ENCODE data around the gene DMBT1. TPM values are rescaled to one million over a fixed set of nuclear protein-coding genes. Genes with fewer than 3 reads are reported as not detected.

DMBT1 gene
- total RNA-seq, 1 experiment from 2014 or later = 0.62 TPM

- Histone ChIP-seq H3K4me1 (ENCODE audit: insufficient read depth, low read length) (no peaks in the 10 kb centered on the region), H3K4me3 (ENCODE audit: low read length) (no peak overlapping the region), H3K9me2 (replicated peaks; ENCODE audit: low read length) (no peaks in the 10 kb centered on the region), H3K36me3 (ENCODE audit: low read depth, low read length) (no peaks in the 10 kb centered on the region), H3K27me3 (ENCODE audit: low read length) (peaks cover 52% of the 10 kb centered on the region), H3K9me3 (ENCODE audit: low read length) (no peaks in the 10 kb centered on the region), H3K27ac (ENCODE audit: low read length) (no peak overlapping the region), H2AFZ (ENCODE audit: low read length) (no peak overlapping the region), H3K9ac (ENCODE audit: low read length) (no peak overlapping the region), H4K20me1 (ENCODE audit: low read length) (no peaks in the 10 kb centered on the region), H3F3A (ENCODE audit: low read length, unreplicated experiment) (no peaks in the 10 kb centered on the region), H3K4me2 (ENCODE audit: low read length) (no peak overlapping the region), H3K79me2 (ENCODE audit: low read length) (no peaks in the 10 kb centered on the region)
- DNase-seq = no peak
- ATAC-seq = no peak
- CTCF ChIA-PET = no interaction called here
- no peak for TF ChIP-seq CTCF (conservative IDR thresholded peaks at IDR 0.05; ENCODE audit: low read depth, low read length)
- no peak for TF ChIP-seq EZH2 (IDR thresholded peaks at IDR 0.05; ENCODE audit: low read length, unreplicated experiment)
- no peak for TF ChIP-seq EZH2phosphoT487 (IDR thresholded peaks at IDR 0.05; ENCODE audit: borderline replicate concordance, low read length)
- intact Hi-C loops (cut with micrococcal nuclease) = no loop called here
- no TSS peak for BruUV-seq (replicated peaks)
- POLR2A ChIA-PET (ENCODE audit: unreplicated experiment) = no interaction called here
Observed at GRCh38 chr10:122659651-122660050, 99.1 kb downstream of the DMBT1 start.

GRCh38 chr10:122660696-122661095, 100.1 kb downstream of the DMBT1 start:
- Histone ChIP-seq H3K9ac (ENCODE audit: low read length) (no peak overlapping the region), H3K9me3 (ENCODE audit: low read length) (no peaks in the 10 kb centered on the region), H3K27me3 (ENCODE audit: low read length) (peaks cover 56% of the 10 kb centered on the region), H3F3A (ENCODE audit: low read length, unreplicated experiment) (no peaks in the 10 kb centered on the region), H2AFZ (ENCODE audit: low read length) (no peak overlapping the region), H3K4me3 (ENCODE audit: low read length) (no peak overlapping the region), H3K4me2 (ENCODE audit: low read length) (no peak overlapping the region), H4K20me1 (ENCODE audit: low read length) (no peaks in the 10 kb centered on the region), H3K4me1 (ENCODE audit: insufficient read depth, low read length) (no peaks in the 10 kb centered on the region), H3K79me2 (ENCODE audit: low read length) (no peaks in the 10 kb centered on the region), H3K9me2 (replicated peaks; ENCODE audit: low read length) (no peaks in the 10 kb centered on the region), H3K36me3 (ENCODE audit: low read depth, low read length) (no peaks in the 10 kb centered on the region), H3K27ac (ENCODE audit: low read length) (no peak overlapping the region)
- intact Hi-C loops (cut with micrococcal nuclease) = no loop called here
- POLR2A ChIA-PET (ENCODE audit: unreplicated experiment) = no interaction called here
- no peak for ATAC-seq
- CTCF ChIA-PET = no interaction called here
- no TSS peak for BruUV-seq (replicated peaks)
- DNase-seq = no peak
- TF ChIP-seq CTCF (conservative IDR thresholded peaks at IDR 0.05; ENCODE audit: low read depth, low read length) (no peak), EZH2phosphoT487 (IDR thresholded peaks at IDR 0.05; ENCODE audit: borderline replicate concordance, low read length) (no peak), EZH2 (IDR thresholded peaks at IDR 0.05; ENCODE audit: low read length, unreplicated experiment) (no peak)

- H3K9ac ChIP-seq (ENCODE audit: low read length) = no peak overlapping the region
- H3K4me3 ChIP-seq (ENCODE audit: low read length) = no peak overlapping the region
- no peaks in the 10 kb centered on the region for H3K9me3 ChIP-seq (ENCODE audit: low read length)
- ATAC-seq (no peak), DNase-seq (no peak)
- no peak overlapping the region for H3K4me2 ChIP-seq (ENCODE audit: low read length)
- no peak overlapping the region for H2AFZ ChIP-seq (ENCODE audit: low read length)
- BruUV-seq (replicated peaks) = no TSS peak
- intact Hi-C loops (cut with micrococcal nuclease) = no loop called here
- ChIA-PET CTCF (no interaction called here), POLR2A (ENCODE audit: unreplicated experiment) (no interaction called here)
- H3K27me3 ChIP-seq (ENCODE audit: low read length) = peaks cover 58% of the 10 kb centered on the region
- no peaks in the 10 kb centered on the region for H3F3A ChIP-seq (ENCODE audit: low read length, unreplicated experiment)
- no peaks in the 10 kb centered on the region for H3K36me3 ChIP-seq (ENCODE audit: low read depth, low read length)
- H3K27ac ChIP-seq (ENCODE audit: low read length) = no peak overlapping the region
- H4K20me1 ChIP-seq (ENCODE audit: low read length) = no peaks in the 10 kb centered on the region
- TF ChIP-seq CTCF (conservative IDR thresholded peaks at IDR 0.05; ENCODE audit: low read depth, low read length) = no peak
- no peaks in the 10 kb centered on the region for H3K9me2 ChIP-seq (replicated peaks; ENCODE audit: low read length)
- no peaks in the 10 kb centered on the region for H3K4me1 ChIP-seq (ENCODE audit: insufficient read depth, low read length)
- H3K79me2 ChIP-seq (ENCODE audit: low read length) = no peaks in the 10 kb centered on the region
Observed at GRCh38 chr10:122662231-122662630, 101.7 kb downstream of the DMBT1 start.

Measured in PC-3 (cell line).